Ovary (tissue), 3 donors: ENCODE results near the gene APP.

Source experiments
- EP300 ChIP-seq: sonication (generic); formaldehyde crosslinking; IDR thresholded peaks from one replicate; pipeline ENCODE4 v1.6.1; 2017; ENCODE audit warnings: antibody characterized with exemption
- POLR2A ChIP-seq: fragments of 450-650 bp; IDR thresholded peaks from one replicate; pipeline ENCODE4 v1.6.1; 2017; ENCODE audit warnings: antibody characterized with exemption, mild to moderate bottlenecking, moderate library complexity
- TF ChIP-seq, protein P1 (sequence below), 3 donors: fragments of 450-650 bp in 2 of 3; fragments of 200-600 bp in 1 of 3; IDR thresholded peaks; one replicate each; pipeline versions ENCODE4 v1.5.1 to v1.8.0; 2016 to 2022; ENCODE audit warnings: antibody characterized with exemption in 3 of 3, mild to moderate bottlenecking in 1 of 3
- donor health status: DM: no; HTN: no; CAD: no.

DNA sequence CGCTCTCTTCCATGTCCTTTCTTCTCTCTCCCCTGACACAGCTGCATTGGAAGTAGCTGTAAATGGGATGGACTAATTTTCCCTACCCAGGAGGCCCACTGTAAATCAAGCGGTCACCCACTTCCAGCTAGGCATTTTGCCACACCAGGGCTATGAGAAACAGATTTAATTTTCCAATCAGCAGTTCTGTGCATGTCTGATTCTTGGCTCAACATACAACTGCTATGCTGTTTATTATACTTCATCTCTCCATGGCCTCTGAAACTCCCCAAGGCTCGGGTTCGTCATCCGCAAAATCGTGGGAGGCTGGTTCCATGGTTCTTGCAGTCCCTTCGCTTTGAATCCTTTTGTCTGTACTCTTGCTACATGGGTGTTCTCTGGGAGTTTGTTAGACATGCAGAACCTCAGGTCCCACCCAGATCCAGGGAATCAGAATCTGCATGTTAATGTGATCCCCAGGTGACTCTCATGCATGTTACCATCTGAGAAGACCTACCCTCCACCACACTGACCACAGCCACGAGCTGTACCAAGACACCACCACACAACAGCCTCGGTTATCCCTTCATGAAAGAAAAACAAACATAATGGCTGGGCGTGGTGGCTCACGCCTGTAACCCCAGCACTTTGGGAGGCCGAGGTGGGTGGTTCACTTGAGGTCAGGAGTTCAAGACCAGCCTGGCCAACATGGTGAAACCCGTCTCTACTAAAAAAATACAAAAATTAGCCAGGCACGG, 245.3 kb downstream of the APP start:
- TF ChIP-seq POLR2A: no peak
- TF ChIP-seq, protein P1, sequence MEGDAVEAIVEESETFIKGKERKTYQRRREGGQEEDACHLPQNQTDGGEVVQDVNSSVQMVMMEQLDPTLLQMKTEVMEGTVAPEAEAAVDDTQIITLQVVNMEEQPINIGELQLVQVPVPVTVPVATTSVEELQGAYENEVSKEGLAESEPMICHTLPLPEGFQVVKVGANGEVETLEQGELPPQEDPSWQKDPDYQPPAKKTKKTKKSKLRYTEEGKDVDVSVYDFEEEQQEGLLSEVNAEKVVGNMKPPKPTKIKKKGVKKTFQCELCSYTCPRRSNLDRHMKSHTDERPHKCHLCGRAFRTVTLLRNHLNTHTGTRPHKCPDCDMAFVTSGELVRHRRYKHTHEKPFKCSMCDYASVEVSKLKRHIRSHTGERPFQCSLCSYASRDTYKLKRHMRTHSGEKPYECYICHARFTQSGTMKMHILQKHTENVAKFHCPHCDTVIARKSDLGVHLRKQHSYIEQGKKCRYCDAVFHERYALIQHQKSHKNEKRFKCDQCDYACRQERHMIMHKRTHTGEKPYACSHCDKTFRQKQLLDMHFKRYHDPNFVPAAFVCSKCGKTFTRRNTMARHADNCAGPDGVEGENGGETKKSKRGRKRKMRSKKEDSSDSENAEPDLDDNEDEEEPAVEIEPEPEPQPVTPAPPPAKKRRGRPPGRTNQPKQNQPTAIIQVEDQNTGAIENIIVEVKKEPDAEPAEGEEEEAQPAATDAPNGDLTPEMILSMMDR (IDR thresholded peaks at IDR 0.05): no peak
- no peak for TF ChIP-seq EP300
